Glutamatergic neuron (in vitro differentiated cells): ENCODE measurements around the gene SLIT1. TPM values are rescaled to one million over a fixed set of nuclear protein-coding genes. Genes with fewer than 3 reads are reported as not detected.

Experiments
- DNase-seq: peaks from one replicate; pipeline ENCODE4 v3.0.0; 2022
- H3K27ac Mint-ChIP-seq: one replicate; pipeline ENCODE4 v1.8.0; 2020; ENCODE audit warnings: mild to moderate bottlenecking, mixed read lengths, inconsistent platforms; ENCODE audit not compliant: unreplicated experiment
- H3K27me3 Mint-ChIP-seq: one replicate; pipeline ENCODE4 v1.8.0; 2020; ENCODE audit warnings: mild to moderate bottlenecking, moderate library complexity, mixed read lengths, inconsistent platforms; ENCODE audit not compliant: unreplicated experiment
- H3K36me3 Mint-ChIP-seq: one replicate; pipeline ENCODE4 v1.8.0; 2020; ENCODE audit warnings: mild to moderate bottlenecking, mixed read lengths, inconsistent platforms; ENCODE audit not compliant: unreplicated experiment
- H3K4me1 Mint-ChIP-seq: one replicate; pipeline ENCODE4 v1.8.0; 2020; ENCODE audit warnings: mild to moderate bottlenecking, low read depth, mixed read lengths, inconsistent platforms; ENCODE audit not compliant: unreplicated experiment
- H3K4me3 Mint-ChIP-seq: one replicate; pipeline ENCODE4 v1.8.0; 2020; ENCODE audit warnings: mild to moderate bottlenecking, mixed read lengths, inconsistent platforms; ENCODE audit not compliant: unreplicated experiment
- H3K9me3 Mint-ChIP-seq: one replicate; pipeline ENCODE4 v1.8.0; 2020; ENCODE audit warnings: mild to moderate bottlenecking, moderate library complexity, mixed read lengths, inconsistent platforms; ENCODE audit not compliant: unreplicated experiment
- total RNA-seq: library from RNA; stranded (reverse); fragmentation: NEBNext Ultra II Directional; extraction: Animal tissue kit (Norgen Biotek cat#: 25700); gene quantifications from one replicate; pipeline ENCODE4 v1.2.1, GENCODE V29; 2021; ENCODE audit not compliant: unreplicated experiment
- TF ChIP-seq, protein P1 (sequence below): fragments of 200-600 bp; sonication (generic); IDR thresholded peaks from one replicate; pipeline ENCODE4 v1.5.0; 2021; ENCODE audit not compliant: partially characterized antibody, unreplicated experiment

SLIT1 gene
- total RNA-seq, 1 donor from 2014 or later = 11.3 TPM

- no peak overlapping the region for H3K4me3 Mint-ChIP-seq
- H3K36me3 Mint-ChIP-seq = peaks cover 14% of the 10 kb centered on the region
- no peak for DNase-seq
- TF ChIP-seq, protein P1, sequence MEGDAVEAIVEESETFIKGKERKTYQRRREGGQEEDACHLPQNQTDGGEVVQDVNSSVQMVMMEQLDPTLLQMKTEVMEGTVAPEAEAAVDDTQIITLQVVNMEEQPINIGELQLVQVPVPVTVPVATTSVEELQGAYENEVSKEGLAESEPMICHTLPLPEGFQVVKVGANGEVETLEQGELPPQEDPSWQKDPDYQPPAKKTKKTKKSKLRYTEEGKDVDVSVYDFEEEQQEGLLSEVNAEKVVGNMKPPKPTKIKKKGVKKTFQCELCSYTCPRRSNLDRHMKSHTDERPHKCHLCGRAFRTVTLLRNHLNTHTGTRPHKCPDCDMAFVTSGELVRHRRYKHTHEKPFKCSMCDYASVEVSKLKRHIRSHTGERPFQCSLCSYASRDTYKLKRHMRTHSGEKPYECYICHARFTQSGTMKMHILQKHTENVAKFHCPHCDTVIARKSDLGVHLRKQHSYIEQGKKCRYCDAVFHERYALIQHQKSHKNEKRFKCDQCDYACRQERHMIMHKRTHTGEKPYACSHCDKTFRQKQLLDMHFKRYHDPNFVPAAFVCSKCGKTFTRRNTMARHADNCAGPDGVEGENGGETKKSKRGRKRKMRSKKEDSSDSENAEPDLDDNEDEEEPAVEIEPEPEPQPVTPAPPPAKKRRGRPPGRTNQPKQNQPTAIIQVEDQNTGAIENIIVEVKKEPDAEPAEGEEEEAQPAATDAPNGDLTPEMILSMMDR = no peak
- H3K27ac Mint-ChIP-seq = no peak overlapping the region
- peaks cover 2% of the 10 kb centered on the region for H3K9me3 Mint-ChIP-seq
- peaks cover 8% of the 10 kb centered on the region for H3K27me3 Mint-ChIP-seq
- no peaks in the 10 kb centered on the region for H3K4me1 Mint-ChIP-seq
Measured at GRCh38 chr10:97010695-97011206, 175.0 kb downstream of the SLIT1 start.

- H3K27ac Mint-ChIP-seq = no peak overlapping the region
- TF ChIP-seq, protein P1 = no peak
- H3K27me3 Mint-ChIP-seq = peaks cover 10% of the 10 kb centered on the region
- no peak overlapping the region for H3K4me3 Mint-ChIP-seq
- peaks cover 14% of the 10 kb centered on the region for H3K36me3 Mint-ChIP-seq
- no peaks in the 10 kb centered on the region for H3K9me3 Mint-ChIP-seq
- DNase-seq = no peak
- H3K4me1 Mint-ChIP-seq = no peaks in the 10 kb centered on the region
Measured at GRCh38 chr10:97007417-97007816, 178.3 kb downstream of the SLIT1 start.

DNA sequence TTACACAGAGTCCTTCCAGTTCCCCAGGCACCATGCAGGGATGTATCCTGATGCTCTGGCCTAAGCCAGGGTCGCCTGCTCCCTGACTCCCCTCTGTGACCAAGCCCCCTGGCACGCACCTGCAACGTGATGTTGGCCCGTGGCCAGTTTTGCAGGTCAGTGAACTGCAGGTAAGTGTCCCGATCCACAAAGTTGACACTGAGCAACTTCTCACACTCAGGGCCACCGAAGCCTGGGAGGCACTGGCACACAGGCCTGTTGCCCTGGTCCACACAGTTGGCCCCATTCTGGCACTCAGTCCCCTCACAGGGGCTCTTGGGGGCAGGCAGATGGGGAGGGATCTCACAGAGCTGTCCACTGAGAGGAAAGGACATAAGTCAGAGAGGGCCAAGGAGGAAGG is 179.4 kb downstream of the SLIT1 start:
- peaks cover 14% of the 10 kb centered on the region for H3K36me3 Mint-ChIP-seq
- TF ChIP-seq, protein P1 = no peak
- H3K27me3 Mint-ChIP-seq = peaks cover 7% of the 10 kb centered on the region
- H3K4me3 Mint-ChIP-seq = no peak overlapping the region
- H3K27ac Mint-ChIP-seq = no peak overlapping the region
- no peaks in the 10 kb centered on the region for H3K4me1 Mint-ChIP-seq
- no peaks in the 10 kb centered on the region for H3K9me3 Mint-ChIP-seq
- DNase-seq = no peak

- TF ChIP-seq, protein P1 = no peak
- no peak overlapping the region for H3K4me3 Mint-ChIP-seq
- no peak for DNase-seq
- H3K36me3 Mint-ChIP-seq = peaks cover 14% of the 10 kb centered on the region
- peaks cover 7% of the 10 kb centered on the region for H3K27me3 Mint-ChIP-seq
- no peaks in the 10 kb centered on the region for H3K9me3 Mint-ChIP-seq
- H3K27ac Mint-ChIP-seq = no peak overlapping the region
- no peaks in the 10 kb centered on the region for H3K4me1 Mint-ChIP-seq
Measured at GRCh38 chr10:97005349-97005748, 180.4 kb downstream of the SLIT1 start.

DNA sequence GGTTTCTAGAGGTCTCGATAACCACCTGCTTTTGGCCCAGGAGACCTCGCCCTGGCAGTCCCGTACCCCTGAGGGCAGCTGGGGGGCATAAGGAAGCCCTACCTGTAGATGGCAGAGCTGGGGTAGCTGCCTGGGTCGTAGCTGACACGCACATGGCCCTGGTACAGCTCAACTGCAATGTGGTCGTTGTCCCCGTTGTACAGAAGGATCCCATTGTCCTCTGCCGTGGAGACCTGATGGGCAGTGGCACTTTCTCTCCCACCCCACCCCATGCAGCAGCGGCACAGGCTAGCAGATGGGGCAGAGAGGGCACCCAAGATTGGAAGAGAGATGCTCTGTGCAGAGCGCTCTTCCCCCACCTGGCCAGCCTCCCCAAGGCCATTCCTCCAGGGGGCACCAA is 181.2 kb downstream of the SLIT1 start:
- Mint-ChIP-seq H3K4me3 (no peak overlapping the region), H3K36me3 (peaks cover 11% of the 10 kb centered on the region), H3K9me3 (no peaks in the 10 kb centered on the region), H3K27me3 (peaks cover 7% of the 10 kb centered on the region), H3K4me1 (no peaks in the 10 kb centered on the region), H3K27ac (no peak overlapping the region)
- TF ChIP-seq, protein P1 = no peak
- DNase-seq = no peak
